Panc1 (cell line): Measurements from ENCODE around the gene OTULIN.

Experiments used
- POLR2AphosphoS5 ChIP-seq: IDR thresholded peaks from 2 replicates; pipeline ENCODE4 v1.6.1; 2012; ENCODE audit warnings: mild to moderate bottlenecking, low read depth, low read length, moderate library complexity
- REST ChIP-seq, 2 experiments: IDR thresholded peaks; 2 replicates each; pipeline ENCODE4 v1.6.1; 2011 to 2012; ENCODE audit warnings: low read depth in 2 of 2, control low read depth in 1 of 2, low read length in 1 of 2, mild to moderate bottlenecking in 1 of 2, moderate library complexity in 1 of 2; ENCODE audit not compliant: insufficient read depth in 1 of 2
- TCF7L2 ChIP-seq: IDR thresholded peaks from 2 replicates; pipeline ENCODE4 v1.6.1; 2011; ENCODE audit warnings: mild to moderate bottlenecking, low read depth, low read length, inconsistent platforms
- TF ChIP-seq, protein P1 (sequence below): fragments of 450-650 bp; IDR thresholded peaks from 2 replicates; pipeline ENCODE4 v1.5.1; 2017; ENCODE audit warnings: mild to moderate bottlenecking

DNA sequence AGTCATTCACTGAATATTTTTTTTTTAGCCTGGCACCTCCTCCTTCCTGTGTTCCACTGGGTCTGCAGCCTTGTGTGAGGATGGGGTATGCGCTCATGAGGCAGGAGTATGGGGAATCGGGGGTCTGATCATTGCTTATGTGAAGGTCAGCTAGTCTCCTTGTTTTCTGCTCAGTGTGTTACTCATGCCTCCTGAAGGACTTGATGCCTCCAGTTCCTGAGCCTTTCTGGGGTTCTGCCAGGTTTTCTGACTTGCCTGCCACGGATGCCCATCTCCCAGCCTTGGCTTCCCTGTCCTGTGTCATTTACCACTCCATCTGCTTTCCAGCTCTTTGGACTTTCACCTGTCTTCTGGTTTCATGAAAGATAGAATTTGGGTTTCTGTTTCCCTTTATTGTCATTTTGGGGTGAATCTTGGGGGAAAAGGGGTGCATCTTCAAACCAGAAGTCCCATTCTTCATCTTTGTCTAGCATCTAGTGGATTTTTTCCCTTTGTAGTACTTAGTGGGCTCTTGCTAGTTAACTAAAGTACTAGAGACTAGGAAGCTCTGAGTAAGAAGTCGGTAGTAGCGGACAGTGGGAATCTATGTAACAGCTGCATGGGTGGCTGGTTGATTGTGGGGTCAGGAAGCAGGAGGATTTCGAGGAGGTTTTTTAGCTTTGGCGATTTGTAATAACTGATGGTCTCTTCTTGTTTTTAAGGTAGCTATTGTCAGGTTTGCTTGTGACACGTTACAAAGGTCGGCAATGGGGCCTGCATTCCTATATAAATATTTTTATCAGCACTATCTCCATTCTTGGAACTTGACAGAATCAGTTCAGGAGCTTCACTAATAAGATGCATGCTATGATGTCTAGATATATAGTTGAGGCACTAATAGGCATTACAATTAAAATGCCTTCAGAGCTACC, 8.2 kb downstream of the OTULIN start:
- TF ChIP-seq, protein P1, sequence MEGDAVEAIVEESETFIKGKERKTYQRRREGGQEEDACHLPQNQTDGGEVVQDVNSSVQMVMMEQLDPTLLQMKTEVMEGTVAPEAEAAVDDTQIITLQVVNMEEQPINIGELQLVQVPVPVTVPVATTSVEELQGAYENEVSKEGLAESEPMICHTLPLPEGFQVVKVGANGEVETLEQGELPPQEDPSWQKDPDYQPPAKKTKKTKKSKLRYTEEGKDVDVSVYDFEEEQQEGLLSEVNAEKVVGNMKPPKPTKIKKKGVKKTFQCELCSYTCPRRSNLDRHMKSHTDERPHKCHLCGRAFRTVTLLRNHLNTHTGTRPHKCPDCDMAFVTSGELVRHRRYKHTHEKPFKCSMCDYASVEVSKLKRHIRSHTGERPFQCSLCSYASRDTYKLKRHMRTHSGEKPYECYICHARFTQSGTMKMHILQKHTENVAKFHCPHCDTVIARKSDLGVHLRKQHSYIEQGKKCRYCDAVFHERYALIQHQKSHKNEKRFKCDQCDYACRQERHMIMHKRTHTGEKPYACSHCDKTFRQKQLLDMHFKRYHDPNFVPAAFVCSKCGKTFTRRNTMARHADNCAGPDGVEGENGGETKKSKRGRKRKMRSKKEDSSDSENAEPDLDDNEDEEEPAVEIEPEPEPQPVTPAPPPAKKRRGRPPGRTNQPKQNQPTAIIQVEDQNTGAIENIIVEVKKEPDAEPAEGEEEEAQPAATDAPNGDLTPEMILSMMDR: no peak
- no peak for TF ChIP-seq REST (IDR thresholded peaks at IDR 0.05; ENCODE audit: insufficient read depth in 1 of 2, low read depth in 2 of 2, low read length in 1 of 2)
- TF ChIP-seq POLR2AphosphoS5: no peak
- no peak for TF ChIP-seq TCF7L2
